Smooth muscle cell (in vitro differentiated cells): ENCODE data around the gene MYRF. TPM values are rescaled to one million over a fixed set of nuclear protein-coding genes. Genes with fewer than 3 reads are reported as not detected.
A peak's percentile ranks its signal among the peaks of the same experiment; 100 is the strongest.

ENCODE experiments used
- DNase-seq: peaks from one replicate; lab custom pipeline; 2025; ENCODE audit not compliant: unreplicated experiment; lab: John Stamatoyannopoulos, UW
- H2AFZ ChIP-seq: fragments of 200-600 bp; sonication (generic); 2 replicates; pipeline ENCODE4 v1.6.0; 2016; ENCODE audit warnings: antibody characterized with exemption, low read depth, mild to moderate bottlenecking
- H3F3A ChIP-seq: fragments of 200-600 bp; sonication (generic); 2 replicates; pipeline ENCODE4 v1.6.0; 2017; ENCODE audit warnings: antibody characterized with exemption, low read depth
- H3K27ac ChIP-seq: fragments of 200-600 bp; sonication (generic); 2 replicates; pipeline ENCODE4 v1.5.1; 2016; ENCODE audit warnings: low read depth, mild to moderate bottlenecking
- H3K27me3 ChIP-seq: fragments of 200-600 bp; sonication (generic); 2 replicates; pipeline ENCODE4 v1.6.1; 2016; ENCODE audit warnings: low read depth, mild to moderate bottlenecking
- H3K36me3 ChIP-seq: fragments of 200-600 bp; sonication (generic); 2 replicates; pipeline ENCODE4 v1.5.1; 2016; ENCODE audit warnings: low read depth
- H3K4me1 ChIP-seq: fragments of 200-600 bp; sonication (generic); 2 replicates; pipeline ENCODE4 v1.5.1; 2016; ENCODE audit warnings: low read depth
- H3K4me2 ChIP-seq: fragments of 200-600 bp; sonication (generic); 2 replicates; pipeline ENCODE4 v1.6.0; 2016; ENCODE audit warnings: mild to moderate bottlenecking
- H3K4me3 ChIP-seq: fragments of 200-600 bp; sonication (generic); 2 replicates; pipeline ENCODE4 v1.5.1; 2016; ENCODE audit warnings: mild to moderate bottlenecking
- H3K79me2 ChIP-seq: fragments of 200-600 bp; sonication (generic); 2 replicates; pipeline ENCODE4 v1.6.0; 2016; ENCODE audit warnings: low read depth, mild to moderate bottlenecking
- H3K9ac ChIP-seq: fragments of 200-600 bp; sonication (generic); 2 replicates; pipeline ENCODE4 v1.6.0; 2016; ENCODE audit warnings: low read depth
- H3K9me3 ChIP-seq: fragments of 200-600 bp; sonication (generic); replicated peaks from 2 replicates; pipeline ENCODE4 v1.5.1; 2016; ENCODE audit warnings: low read depth
- H4K20me1 ChIP-seq: fragments of 200-600 bp; sonication (generic); 2 replicates; pipeline ENCODE4 v1.6.0; 2016; ENCODE audit warnings: low read depth
- WGBS: methylation state at CpG from one replicate; pipeline ENCODE4 v1.1.7; 2016; ENCODE audit warnings: low lambda C conversion rate; 5-methylcytosine and 5-hydroxymethylcytosine counted together
- polyA plus RNA-seq: library from polyadenylated mRNA; unstranded; fragments of >200 nt; fragmentation: Nextera tagmentation; extraction: Ambion mirVana; gene quantifications from 2 replicates; pipeline ENCODE4 v1.2.1, GENCODE V29; 2016
- total RNA-seq: library from RNA; depleted of rRNA; stranded (reverse); fragments of >200 nt; gene quantifications from 2 replicates; pipeline ENCODE4 v1.2.3, GENCODE V29; 2014
- TF ChIP-seq, protein P1 (sequence below): fragments of 200-600 bp; sonication (generic); IDR thresholded peaks from 2 replicates; pipeline ENCODE4 v1.5.1; 2017; ENCODE audit warnings: borderline replicate concordance, mild to moderate bottlenecking, antibody characterized with exemption; ENCODE audit not compliant: insufficient read depth, poor library complexity, severe bottlenecking

The MYRF gene
- total and polyA plus RNA-seq, 2 experiments from 2014 or later = 11.1 to 13.7 TPM

DNA sequence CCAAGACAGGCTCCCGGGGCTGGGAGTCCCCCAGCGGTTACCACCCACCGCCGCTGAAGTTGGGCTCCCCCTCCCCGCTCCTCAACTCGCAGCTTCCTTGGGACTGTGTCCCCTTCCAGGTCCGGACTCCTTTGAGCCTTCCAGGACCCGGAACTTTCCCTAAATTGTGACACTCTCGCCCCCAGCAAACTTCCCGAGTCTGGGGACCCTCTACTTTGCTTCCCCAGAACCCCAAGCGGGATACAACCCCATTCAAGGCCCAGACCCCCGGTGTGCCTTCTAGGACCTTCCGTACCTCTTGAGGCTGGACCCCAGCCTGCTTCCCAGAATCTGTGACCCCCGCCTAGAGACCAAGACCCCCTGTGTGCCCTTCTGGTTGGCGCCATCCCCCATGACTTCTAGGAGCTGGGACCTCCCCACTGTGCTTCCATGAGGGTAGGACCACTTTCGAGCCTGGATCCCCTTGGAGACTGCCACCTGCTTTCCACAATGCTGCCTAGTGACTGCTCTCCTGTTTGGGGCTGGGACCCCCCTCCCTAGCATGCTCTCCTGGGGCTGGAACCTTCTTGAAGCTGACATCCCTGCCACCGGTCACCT lies 587 bp downstream of the MYRF start:
- peak overlapping the region; percentile 79 for H3K4me3 ChIP-seq

DNA sequence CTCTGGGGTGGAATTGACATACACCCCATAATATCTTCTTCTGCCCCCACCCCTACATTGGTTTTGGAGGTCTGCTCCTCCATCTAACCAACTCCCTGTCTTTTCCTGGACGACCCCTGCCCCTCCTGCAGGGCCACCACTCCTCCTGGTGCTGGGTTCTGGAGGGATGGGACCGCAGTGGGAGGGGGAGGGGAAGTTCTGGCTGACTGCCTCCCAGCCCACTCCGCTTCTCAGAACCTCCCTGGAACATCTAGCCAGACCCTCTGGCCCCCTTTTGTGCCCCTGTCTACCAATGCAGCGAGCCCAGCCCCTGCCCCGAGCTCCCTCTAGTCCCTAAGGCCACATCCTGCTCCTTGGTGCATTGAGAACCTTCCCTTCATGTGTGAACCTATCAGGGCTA lies 1.2 kb downstream of the MYRF start:
- peaks cover 53% of the 10 kb centered on the region for H3K79me2 ChIP-seq
- no peaks in the 10 kb centered on the region for H3K27me3 ChIP-seq
- H2AFZ ChIP-seq = no peak overlapping the region
- peak overlapping the region; percentile 79 for H3K4me3 ChIP-seq
- H3K4me2 ChIP-seq = peak overlapping the region; percentile 89
- H3F3A ChIP-seq = peaks cover 8% of the 10 kb centered on the region
- H3K9ac ChIP-seq = peak overlapping the region; percentile 56
- WGBS = 43% methylated on average over 5 of the region's 5 CpGs
- TF ChIP-seq, protein P1, sequence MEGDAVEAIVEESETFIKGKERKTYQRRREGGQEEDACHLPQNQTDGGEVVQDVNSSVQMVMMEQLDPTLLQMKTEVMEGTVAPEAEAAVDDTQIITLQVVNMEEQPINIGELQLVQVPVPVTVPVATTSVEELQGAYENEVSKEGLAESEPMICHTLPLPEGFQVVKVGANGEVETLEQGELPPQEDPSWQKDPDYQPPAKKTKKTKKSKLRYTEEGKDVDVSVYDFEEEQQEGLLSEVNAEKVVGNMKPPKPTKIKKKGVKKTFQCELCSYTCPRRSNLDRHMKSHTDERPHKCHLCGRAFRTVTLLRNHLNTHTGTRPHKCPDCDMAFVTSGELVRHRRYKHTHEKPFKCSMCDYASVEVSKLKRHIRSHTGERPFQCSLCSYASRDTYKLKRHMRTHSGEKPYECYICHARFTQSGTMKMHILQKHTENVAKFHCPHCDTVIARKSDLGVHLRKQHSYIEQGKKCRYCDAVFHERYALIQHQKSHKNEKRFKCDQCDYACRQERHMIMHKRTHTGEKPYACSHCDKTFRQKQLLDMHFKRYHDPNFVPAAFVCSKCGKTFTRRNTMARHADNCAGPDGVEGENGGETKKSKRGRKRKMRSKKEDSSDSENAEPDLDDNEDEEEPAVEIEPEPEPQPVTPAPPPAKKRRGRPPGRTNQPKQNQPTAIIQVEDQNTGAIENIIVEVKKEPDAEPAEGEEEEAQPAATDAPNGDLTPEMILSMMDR = no peak
- H3K27ac ChIP-seq = peak overlapping the region; percentile 60
- no peaks in the 10 kb centered on the region for H3K36me3 ChIP-seq
- H3K9me3 ChIP-seq = no peaks in the 10 kb centered on the region
- peaks cover 40% of the 10 kb centered on the region for H3K4me1 ChIP-seq
- peaks cover 11% of the 10 kb centered on the region for H4K20me1 ChIP-seq
- no peak for DNase-seq

More for the DNA sequence above, 587 bp downstream of the MYRF start:
- Histone ChIP-seq H3K79me2 (peaks cover 48% of the 10 kb centered on the region), H3K9ac (peak overlapping the region; percentile 56), H2AFZ (peak overlapping the region; percentile 66), H4K20me1 (peaks cover 5% of the 10 kb centered on the region), H3F3A (peaks cover 8% of the 10 kb centered on the region), H3K36me3 (no peaks in the 10 kb centered on the region), H3K27ac (peak overlapping the region; percentile 60), H3K27me3 (no peaks in the 10 kb centered on the region), H3K9me3 (no peaks in the 10 kb centered on the region), H3K4me2 (peak overlapping the region; percentile 89), H3K4me1 (peaks cover 40% of the 10 kb centered on the region)
- TF ChIP-seq, protein P1 = no peak
- no peak for DNase-seq
- WGBS = 31% methylated on average over 14 of the region's 17 CpGs

DNA sequence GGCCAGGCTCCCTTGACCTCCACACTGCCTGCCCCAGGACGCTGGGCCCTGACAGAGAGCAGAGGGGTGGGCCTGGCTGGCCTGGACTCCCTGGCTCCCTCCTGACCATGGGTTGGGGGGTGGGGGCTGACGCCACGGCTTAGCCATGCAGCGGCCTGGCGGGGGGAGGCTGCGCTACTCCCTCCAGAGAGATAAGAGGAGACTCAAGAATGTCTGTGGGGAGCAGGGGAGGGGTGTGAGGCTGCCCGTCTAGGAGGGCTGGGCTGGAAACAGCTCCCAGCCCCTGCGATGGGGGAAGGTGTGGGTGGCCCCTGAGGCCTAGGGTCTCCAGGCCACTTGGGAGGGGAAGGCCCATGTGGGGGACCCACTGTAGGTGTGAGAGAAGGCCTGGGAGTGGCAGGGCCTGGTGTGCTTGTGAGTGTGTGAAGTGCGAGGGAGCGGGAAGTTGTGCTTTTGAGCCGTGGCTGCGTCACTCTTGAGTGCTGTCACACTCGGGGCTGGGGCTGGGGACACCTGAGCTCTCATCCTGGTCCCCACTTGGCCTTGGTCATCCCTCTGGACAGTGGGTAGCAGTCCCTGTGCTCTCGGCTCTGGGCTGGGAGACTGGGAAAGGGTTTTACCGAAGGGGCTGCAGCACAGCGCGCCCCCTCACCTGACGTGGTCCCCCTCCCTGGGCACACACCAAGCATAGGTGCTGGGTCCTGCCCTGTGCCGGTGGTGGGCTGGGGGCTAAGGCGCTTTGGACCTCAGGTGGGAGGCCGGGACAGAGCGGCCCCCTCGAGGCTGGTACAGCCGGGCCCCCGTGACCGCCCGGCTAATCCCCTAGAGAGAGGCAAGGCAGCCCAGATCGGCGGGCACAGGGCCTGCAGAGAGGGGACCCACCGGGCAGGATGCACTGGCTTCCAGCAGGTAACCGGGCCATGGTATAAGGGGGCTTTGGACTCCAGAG lies 2.4 kb downstream of the MYRF start:
- peak; percentile 31 for DNase-seq
- H3K27me3 ChIP-seq = no peaks in the 10 kb centered on the region
- no peaks in the 10 kb centered on the region for H3K9me3 ChIP-seq
- H3K27ac ChIP-seq = peak overlapping the region; percentile 60
- H3K4me3 ChIP-seq = peak overlapping the region; percentile 79
- H3F3A ChIP-seq = peaks cover 8% of the 10 kb centered on the region
- H3K4me1 ChIP-seq = peaks cover 31% of the 10 kb centered on the region
- peaks cover 21% of the 10 kb centered on the region for H4K20me1 ChIP-seq
- no peak overlapping the region for H2AFZ ChIP-seq
- peak overlapping the region; percentile 89 for H3K4me2 ChIP-seq
- H3K79me2 ChIP-seq = peaks cover 65% of the 10 kb centered on the region
- no peaks in the 10 kb centered on the region for H3K36me3 ChIP-seq
- TF ChIP-seq, protein P1 = no peak
- 60% methylated on average over 30 of the region's 31 CpGs for WGBS
- H3K9ac ChIP-seq = peak overlapping the region; percentile 56
